Activated CD8-positive, alpha-beta memory T cell treated with anti-CD3 and anti-CD28 coated beads, Interleukin-2, amount 50 U/mL, for 1 hour (primary cell): ENCODE measurements around the gene SMOC1.

ENCODE experiments used
- DNase-seq: peaks from one replicate; pipeline ENCODE4 v3.0.0-alpha.2; 2020; ENCODE audit errors: extremely low read depth

The SMOC1 gene

DNA sequence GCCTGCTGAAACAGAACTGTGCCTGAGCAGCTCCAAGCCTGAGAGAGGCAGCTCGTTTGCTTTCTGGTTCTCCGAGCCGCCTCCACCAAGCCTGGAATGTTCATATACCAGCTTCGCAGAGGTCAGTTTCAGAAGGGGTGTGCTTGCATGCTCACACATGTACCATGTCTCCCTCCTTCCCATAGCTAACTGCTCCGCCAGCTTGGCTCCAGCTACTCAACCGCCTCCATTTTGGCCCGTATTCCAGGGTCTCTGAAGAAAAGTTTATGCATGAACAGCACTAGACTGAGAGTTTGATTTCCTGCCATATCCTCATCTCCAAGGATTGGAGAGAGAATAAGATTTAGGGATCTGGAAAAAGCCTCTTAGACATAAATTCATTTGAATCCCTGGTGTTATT lies 103.7 kb downstream of the SMOC1 start:
- no peak for DNase-seq

DNA sequence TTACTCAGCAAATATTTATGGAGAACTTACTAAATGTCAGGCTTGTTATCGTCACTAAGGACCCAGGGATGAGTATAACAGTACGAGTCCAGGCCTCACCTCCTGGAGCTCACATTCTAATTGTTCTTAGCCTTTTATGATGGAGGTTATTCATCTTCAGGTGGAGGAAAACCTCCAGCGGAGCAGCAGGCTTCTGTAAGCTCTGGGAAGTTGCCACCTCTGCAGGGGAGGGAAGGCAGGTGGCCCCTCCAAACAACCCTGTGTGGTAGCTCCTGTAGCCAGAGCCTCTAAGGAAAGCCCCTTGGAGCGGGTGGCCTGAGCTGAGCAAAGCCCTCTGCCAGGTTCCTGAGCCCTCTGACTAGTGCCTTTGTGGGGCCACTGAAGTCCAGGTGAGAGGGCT lies 104.1 kb downstream of the SMOC1 start:
- DNase-seq: no peak

DNA sequence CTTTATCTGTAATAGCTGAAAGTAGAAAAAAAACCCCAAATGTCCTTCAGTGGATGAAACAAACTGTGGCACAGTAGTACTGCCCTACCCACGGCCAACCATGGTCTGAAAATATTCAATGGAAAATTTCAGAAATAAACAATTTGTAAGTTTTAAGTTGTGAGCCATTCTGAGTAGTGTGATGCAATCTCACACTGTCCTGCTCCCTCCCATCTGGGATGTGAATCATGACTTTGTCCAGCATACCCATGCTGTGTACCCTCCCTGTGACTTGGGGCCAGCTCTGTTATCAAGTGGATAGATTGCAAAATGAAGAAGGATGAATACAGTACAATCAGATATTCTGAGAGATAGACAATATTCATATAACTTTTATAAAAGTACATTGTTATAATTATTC lies 106.2 kb downstream of the SMOC1 start:
- no peak for DNase-seq

DNA sequence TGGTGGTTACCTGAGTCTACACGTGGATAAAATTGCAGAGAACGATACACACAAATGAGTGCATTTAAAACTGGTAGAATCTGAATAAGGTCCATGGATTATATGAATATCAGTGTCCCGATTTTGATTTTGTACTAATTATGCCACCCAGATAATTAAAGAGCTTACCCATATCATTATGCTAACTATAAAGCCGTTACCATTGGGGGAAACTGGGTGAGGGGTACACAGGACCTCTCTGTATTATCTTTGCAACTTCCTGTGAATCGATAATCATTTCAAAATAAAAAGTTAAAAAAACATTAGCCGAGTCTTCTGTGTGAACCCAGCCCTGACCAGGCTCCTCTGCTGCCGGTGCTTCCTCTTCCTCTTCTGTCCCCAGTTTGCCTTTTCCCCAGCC lies 107.1 kb downstream of the SMOC1 start:
- DNase-seq: no peak

DNA sequence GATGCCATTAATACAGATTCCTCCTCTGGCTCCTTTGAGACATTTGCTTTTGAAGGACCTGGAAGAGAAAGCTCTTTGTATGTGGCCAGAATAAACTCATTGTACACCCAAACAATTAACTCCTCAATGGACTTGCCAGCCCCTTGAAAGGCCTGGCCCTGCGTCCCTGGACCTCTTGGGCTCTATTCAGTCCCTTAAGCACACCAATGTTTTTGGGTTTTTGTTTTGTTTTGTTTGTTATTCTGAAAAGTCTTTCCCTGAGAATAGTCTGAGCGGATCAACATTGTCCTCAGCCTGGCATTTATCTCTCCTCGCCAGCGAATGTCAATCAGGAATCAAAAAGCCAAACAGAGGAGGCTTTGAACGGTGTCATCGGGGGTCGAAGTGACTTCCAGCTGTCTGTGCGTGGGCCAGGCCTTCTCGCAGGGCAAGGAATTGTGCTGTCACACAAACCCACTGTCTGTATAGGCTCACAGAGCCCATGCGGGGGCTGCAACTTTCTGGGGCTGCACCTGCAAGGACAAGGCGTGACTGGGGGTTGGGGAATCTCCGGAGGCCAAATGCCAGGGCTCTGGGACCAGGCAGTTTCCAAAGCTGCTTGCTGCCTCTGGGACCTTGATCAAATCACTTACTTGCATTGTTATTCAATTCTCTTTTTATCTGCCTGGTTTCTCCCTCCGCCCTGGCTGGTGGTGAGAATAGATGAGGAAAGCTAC lies 108.3 kb downstream of the SMOC1 start:
- DNase-seq: no peak

DNA sequence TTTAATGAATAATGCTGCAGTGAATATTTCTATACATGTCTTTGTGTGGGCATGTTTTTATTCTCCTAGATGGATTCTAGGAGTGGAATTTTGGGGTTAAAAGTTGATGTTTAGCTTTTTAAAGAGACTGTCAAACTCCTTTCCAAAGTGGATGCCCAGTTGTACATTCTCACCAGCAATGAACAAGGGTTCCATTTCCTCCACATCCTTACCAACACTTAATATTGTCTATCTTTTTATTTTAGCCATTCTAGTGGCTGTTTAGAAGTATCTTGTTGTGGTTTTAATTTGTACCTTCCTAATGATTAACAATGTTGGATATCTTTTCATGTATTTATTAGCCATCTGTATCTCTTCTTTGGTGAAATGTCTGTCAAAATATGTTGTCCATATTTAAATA lies 109.8 kb downstream of the SMOC1 start:
- DNase-seq: no peak

DNA sequence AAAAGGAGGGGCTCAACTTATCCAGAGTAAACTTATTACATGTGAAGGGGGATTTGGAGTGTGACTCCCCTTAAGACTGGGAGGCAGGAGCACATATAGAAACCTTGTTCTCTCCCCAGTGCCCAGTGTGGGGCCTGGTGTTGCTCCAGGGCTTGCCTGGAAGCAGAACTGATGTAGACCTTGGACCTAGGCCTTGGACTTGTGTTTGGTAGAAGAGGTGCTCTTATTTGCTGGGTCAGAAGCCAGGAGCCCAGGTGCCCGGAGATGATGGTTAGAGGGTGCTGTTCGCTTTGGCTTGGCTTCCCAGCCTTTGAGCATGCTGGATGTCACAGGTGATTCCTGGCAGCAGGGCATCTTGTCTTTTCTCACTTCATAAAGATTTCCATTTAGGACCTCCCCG lies 110.4 kb downstream of the SMOC1 start:
- no peak for DNase-seq

DNA sequence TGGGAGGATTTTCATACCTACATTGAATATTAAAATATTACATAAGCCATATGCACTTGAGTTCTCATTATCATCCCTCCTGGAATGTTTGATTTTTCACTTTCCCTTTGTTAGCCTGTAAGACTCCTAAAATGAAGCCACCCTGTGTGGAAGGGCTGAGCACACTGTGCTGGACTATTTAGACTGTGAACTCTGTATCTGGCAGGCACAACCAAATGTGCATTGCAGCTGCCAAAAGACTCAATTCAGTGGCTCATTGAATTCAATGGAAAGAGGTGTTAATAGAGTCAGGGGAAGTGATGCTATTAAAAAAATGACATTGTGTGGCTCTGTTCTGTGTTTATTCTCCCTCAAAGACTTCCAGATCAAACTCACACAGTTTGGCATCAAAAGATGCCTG lies 111.1 kb downstream of the SMOC1 start:
- DNase-seq: no peak

DNA sequence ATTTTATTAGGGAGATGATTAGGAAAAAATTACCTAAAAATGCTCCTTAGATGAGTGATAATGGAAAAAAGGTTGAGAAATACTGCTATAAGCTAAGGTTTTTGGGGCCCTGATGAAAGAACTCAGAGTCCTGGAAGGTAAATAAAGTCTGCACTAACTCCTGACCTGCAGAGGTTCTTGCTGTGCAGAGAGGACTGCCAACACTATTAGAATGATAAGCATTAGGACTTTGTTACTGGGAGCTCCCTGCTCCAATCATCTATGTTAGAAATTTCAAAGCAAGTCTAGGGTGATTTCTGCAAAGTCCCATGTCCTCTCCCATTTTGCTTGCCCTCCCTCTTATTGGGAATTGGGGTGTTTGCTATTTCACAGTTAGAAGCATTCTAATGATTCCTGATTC lies 112.2 kb downstream of the SMOC1 start:
- DNase-seq: no peak

DNA sequence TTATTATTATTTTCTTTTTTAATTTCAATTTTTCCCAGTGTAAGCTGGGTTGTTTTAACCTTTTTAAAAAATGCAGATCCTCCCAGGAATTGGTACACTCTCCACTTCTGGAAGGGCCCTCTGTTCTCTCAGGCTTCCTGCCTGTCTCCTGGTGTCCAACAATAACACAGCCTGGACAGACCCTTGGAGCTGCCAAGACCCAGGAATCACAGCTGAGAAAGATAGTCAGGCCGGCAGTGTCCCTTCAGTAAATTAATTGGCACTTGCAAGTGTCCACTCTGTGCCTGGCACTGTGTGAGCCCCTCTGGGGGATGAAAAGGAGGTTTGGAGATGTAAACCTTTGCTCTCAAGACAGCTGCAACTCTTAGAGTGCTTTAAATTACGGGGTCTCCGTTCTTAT lies 113.3 kb downstream of the SMOC1 start:
- DNase-seq: no peak

DNA sequence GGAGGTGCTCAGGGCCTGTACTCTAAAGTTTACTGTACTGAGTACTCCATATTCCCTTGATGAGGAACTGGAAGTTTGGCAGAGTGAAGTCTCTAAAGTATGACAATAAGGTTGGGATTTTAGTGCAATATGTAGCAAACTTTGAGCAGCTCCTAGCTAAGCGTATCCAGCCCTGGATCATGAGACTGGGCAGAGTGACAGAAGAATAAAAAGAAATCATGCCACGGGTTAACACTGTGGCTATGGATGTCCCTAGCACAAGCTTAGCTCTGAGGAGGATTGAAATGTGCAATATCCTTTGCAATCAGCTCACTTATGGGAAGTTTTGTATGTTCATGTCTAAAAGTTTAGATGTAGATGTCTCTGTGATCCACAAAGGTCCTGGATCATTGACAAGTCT lies 114.1 kb downstream of the SMOC1 start:
- no peak for DNase-seq

DNA sequence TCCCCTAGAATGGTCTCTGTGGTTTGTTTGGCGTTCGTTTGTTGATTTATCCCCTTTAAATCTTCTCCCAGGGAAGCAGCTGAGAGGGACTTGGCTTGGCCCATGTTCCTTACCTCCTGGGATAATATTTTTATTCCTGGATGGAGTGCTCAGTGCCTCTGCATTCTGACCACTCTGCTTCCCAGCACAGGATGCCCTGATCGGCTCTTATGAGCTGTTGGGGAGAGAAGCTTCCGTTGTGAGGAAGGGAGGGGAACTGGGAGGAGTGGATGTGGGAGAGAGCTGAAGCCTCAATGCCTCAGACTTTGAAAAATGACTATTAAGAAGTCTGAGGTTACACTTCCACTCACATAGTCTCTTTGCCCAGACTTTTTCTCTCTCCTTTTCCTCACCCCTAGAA lies 114.8 kb downstream of the SMOC1 start:
- no peak for DNase-seq

DNA sequence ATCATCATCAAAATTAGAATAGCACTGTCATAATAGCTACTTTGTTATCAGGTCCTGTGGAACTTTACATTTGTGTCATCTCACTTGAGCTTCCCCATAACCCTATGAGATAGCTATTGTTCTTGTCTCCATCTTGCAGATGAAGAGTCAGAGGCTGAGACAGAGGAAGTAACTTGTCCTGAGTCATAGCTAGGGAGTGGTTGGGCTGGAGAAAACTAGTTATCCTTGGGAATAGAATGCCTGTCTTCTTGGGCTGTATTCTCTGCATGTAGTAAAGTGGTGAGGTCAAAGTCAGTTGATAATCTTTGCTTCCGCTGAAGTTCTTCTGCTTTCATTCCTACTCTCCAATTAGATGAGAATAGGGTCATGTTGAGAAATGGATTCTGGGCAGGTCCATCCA lies 117.0 kb downstream of the SMOC1 start:
- no peak for DNase-seq

DNA sequence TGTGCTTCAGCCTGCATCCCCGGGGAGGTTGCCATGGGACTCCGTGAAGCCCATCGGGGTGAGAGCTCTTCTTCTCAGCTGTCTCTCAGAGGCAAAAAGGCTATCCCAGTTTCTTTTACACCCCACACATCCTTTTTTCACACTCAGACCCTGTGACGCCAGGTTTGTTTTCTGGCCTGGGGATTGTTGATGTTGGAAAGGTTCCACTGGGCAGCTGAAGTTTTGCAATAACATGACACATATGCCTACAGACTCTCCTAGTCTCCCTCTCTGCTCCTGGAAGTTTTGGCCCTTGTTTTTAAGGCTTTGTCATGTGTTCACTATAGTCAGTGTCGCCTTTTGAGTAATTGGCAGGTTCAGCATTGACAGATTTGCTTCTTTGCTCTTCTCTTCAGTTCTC lies 118.6 kb downstream of the SMOC1 start:
- no peak for DNase-seq

DNA sequence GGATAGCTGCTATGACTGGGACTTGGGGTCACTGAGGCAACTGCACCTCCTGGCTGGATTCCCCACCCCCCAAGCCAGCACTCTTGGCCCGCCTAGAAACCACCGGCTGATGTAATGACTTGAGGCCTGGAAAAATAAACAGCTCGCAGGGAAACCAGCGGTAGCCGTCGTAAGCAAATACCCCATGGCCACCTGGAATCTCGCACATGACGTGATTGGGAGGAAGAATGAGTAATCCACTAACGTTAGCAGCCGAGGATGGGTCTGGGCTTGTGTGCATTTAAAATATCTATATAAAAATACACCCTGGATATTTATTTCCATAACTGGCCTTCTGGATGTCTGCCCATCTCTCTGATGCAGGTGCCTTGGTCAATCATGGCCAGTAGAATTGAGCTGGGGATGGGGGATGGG lies 120.1 kb downstream of the SMOC1 start:
- DNase-seq: no peak

DNA sequence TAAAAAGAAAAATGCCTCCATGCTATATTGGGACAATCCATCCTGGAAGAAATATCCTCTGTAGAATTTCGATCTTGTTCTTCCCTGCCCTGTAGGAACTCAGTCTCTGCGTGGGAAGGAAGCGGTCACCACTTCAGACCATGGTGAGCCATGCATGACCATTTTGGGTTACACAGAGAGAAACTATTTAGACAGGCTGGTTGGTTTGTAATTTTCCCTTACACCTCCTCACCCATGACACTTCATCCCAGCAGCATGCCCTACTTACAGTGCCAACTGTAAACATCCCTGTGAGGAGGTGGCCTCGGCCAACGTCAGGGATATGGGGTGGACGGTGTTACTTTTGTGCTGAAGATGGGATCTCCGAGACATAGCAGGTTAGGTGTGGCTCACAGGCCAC lies 121.4 kb downstream of the SMOC1 start:
- no peak for DNase-seq

DNA sequence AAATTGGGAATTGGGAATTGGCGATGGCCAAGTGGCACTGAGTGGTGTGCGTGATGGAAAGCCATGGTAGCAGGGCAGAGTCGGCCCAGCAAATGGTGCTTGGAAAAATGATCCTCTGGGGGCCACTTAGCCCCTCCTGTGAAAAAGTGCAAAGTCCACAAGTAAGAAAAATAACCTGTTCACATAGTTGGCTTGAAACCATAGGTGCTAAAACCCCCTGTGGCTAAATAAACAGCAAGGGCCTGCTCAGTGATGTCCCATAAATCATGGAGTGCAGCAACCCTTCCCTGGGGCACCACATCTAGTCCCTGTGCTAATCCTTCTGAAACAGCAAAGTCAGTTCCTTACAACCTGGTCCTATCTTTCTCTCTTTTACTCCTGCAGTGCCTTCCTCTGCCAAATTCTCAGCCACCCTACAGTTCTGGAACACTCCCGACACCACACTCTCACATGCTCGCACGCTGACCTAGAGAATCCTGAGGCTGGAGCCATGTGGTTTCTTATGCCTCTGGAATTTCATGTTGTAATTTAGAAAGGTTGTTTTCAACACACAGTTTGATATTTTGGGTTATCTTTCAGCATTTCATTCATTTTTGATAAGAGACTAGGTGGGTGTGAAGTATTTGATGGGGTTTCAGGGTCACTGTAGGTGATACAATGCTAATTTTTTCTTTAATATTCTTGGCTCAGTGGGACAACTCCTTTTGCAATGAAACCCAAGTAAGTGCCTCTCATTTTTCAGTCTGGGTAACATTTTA lies 123.6 kb downstream of the SMOC1 start:
- no peak for DNase-seq

DNA sequence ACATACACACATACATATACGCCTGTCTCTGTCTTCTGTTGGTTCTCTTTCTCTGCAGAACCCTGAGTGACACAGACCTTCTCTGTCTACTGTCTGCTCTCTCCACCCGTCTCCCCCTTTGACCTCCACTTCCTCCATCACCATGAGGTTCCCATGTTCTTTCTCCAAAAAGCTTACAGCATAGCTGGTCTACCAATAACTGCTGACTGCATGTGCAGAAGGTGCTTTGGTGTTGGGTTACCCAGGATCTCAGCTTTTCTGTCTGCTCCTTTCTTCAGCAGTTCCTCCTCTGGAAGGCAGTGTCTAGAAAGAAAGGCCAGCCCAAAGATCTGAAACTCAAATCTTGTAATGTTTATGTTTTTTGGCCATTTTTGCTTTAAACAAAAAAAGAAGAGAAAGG lies 125.6 kb downstream of the SMOC1 start:
- no peak for DNase-seq

DNA sequence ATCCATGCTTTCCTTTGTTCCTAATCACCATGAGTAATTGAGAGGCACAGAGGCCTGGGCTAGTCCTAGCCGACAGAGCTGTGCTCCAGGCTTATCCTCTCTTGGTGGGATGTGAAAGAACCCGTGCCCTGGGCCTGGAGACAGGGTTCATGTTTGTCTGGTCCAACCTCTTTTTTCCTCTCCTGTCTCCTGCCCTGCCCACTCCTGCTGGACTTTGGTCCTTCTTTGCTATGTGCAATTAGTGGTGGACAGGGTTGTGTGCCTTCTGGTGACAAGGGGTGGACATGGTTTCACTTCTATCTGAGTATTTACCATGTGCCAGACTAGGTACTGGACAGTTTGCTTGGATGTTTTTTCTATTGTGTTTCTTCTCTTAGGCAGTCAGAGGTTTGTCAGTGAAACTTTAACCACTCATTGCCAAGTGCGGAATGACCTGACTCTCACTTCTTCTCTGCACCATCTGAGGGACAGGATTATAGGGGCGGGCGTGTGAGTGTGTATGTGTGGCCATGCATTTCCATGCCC lies 126.1 kb downstream of the SMOC1 start:
- DNase-seq: no peak

DNA sequence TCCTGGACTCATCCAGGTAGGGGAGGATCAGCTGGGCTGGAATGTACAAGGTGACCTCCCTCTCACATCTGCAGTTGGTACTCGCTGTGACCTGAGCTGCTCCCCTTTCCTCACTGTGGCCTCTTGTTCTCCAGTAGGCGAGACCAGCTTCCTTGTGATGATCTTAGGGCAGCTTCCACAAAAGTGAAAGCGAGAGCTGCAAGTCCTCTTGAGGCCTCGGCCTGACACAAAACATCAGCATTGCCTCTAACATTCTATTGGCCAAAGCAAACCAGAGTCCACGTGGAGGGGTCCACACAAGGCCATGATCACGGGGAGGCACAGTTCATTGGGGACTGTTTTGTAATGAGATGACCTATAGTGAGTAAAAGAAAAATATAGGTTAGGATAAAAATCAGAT lies 127.5 kb downstream of the SMOC1 start:
- DNase-seq: no peak

DNA sequence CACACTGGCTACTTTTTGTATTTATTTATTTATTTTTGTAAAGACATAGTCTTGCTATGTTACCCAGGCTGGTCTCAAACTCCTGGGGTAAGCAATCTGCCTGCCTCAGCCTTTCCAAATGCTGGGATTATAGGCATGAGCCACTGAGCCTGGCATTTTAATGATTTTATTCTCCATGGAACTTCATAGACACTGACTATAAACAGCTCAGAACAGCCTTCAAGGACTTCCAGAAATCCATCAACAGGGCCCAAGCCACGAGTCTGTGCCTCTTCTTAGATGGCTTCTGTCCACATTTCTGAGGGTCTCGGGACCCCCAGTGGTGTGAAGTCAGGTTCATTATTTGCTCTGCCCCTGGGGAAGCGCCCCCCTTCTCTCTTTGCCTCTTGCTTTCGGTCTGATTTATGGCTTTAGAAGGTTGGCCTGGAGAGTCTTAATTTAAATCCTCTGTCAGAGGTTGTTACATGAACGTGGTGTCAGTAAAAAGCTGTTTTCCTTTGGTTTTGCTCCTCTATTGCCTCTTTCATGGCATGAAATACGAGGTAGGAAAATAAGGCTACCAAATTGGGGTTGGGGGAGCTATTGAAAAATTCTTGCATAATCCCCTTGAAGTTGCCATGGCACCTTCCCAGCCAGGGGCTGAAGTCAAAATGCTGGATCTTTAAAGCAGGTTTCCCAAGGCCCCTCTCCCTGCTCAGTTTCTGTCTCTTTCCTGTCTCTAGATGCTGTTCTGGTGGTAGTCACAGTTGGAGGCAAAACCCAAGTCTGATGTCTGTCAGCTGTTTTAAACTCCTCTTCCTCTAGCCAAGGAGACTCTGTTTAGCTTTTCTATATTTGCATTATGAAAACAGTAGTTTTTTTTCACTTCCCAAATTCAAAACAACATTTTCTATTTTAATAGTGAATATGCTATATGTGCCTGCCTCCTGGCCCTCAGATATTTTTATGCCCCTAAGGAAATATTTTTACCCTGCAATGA lies 129.4 kb downstream of the SMOC1 start:
- no peak for DNase-seq

DNA sequence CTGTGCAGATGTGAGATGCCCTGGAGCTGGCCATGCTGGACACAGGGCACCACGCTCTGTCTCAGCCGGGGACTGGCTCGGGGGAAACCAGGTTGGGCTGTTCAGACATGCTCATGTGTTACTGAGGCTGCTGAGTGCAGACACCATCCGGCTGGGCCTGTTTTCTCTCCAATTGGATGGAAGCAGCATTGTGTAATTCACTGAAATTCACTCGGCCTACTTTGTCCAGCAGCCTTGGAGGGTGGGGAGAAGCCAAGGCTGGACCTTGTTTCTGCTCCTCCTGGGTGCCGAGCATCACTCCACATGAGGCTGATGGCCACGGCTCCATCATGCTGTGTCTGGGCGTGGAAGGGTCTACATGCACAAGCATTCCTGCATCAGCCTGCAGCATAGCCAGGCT lies 130.7 kb downstream of the SMOC1 start:
- no peak for DNase-seq
